OCI-LY7 (cell line): Measurements from ENCODE around the gene MED26. TPM values are rescaled to one million over a fixed set of nuclear protein-coding genes. Genes with fewer than 3 reads are reported as not detected.

ENCODE experiments used
- BruUV-seq: library from RNA; stranded (reverse); fragments of 400-500 nt; replicated peaks from 2 replicates; lab custom pipeline; 2021; lab: Mats Ljungman, UMichigan
- CTCF ChIA-PET: fragments of 300-600 bp; sonication (Branson Sonifier 250); formaldehyde crosslinking; loops from one replicate; lab custom pipeline; 2022; ENCODE audit warnings: antibody characterized with exemption; ENCODE audit not compliant: unreplicated experiment; lab: Charles Lee
- POLR2A ChIA-PET: fragments of 300-600 bp; sonication (Branson Sonifier 250); formaldehyde crosslinking; loops from one replicate; lab custom pipeline; 2022; ENCODE audit warnings: antibody characterized with exemption; lab: Charles Lee
- DNase-seq: peaks from one replicate; pipeline ENCODE4 v3.0.0-alpha.2; 2015; ENCODE audit warnings: low spot score
- H2AFZ ChIP-seq: fragments of 200-600 bp; sonication (generic), shearing (Covaris generic); 2 replicates; pipeline ENCODE4 v1.6.1; 2014; ENCODE audit warnings: mild to moderate bottlenecking, antibody characterized with exemption, low read length, moderate library complexity
- H3K27ac ChIP-seq: fragments of 200-600 bp; sonication (generic); 2 replicates; pipeline ENCODE4 v1.5.1; 2014; ENCODE audit warnings: mixed run types, low read depth, mild to moderate bottlenecking, moderate library complexity, low read length, inconsistent platforms; ENCODE audit not compliant: poor library complexity, severe bottlenecking
- H3K36me3 ChIP-seq: fragments of 200-600 bp; sonication (generic); 2 replicates; pipeline ENCODE4 v1.6.1; 2014; ENCODE audit warnings: mild to moderate bottlenecking, antibody characterized with exemption, low read length, moderate library complexity, mixed read lengths; ENCODE audit not compliant: insufficient read depth
- H3K4me1 ChIP-seq: fragments of 200-600 bp; sonication (generic); 2 replicates; pipeline ENCODE4 v1.5.1; 2014; ENCODE audit warnings: mild to moderate bottlenecking, low read length; ENCODE audit not compliant: insufficient read depth, poor library complexity, severe bottlenecking
- H3K4me2 ChIP-seq: fragments of 200-600 bp; sonication (generic); 2 replicates; pipeline ENCODE4 v1.6.1; 2014; ENCODE audit warnings: mild to moderate bottlenecking, low read length
- H3K4me3 ChIP-seq: fragments of 200-600 bp; sonication (generic); 2 replicates; pipeline ENCODE4 v1.5.1; 2014; ENCODE audit warnings: mild to moderate bottlenecking, low read depth, low read length; ENCODE audit not compliant: poor library complexity, severe bottlenecking
- H3K79me2 ChIP-seq: fragments of 200-600 bp; sonication (generic); 2 replicates; pipeline ENCODE4 v1.6.1; 2016; ENCODE audit warnings: low read depth, mild to moderate bottlenecking, low read length, moderate library complexity, mixed read lengths; ENCODE audit not compliant: insufficient read depth
- H3K9me2 ChIP-seq: fragments of 200-600 bp; sonication (generic); 2 replicates; pipeline ENCODE4 v1.6.1; 2016; ENCODE audit warnings: mild to moderate bottlenecking, low read length, mixed read lengths; ENCODE audit not compliant: insufficient read depth
- H3K9me3 ChIP-seq: fragments of 200-600 bp; sonication (generic); 2 replicates; pipeline ENCODE4 v1.6.1; 2014; ENCODE audit warnings: mild to moderate bottlenecking, mixed run types, low read length, mixed read lengths
- H4K20me1 ChIP-seq: fragments of 200-600 bp; sonication (generic); 2 replicates; pipeline ENCODE4 v1.6.1; 2014; ENCODE audit warnings: mild to moderate bottlenecking, antibody characterized with exemption, low read length, moderate library complexity, mixed read lengths; ENCODE audit not compliant: insufficient read depth
- EZH2phosphoT487 ChIP-seq: fragments of 200-600 bp; sonication (generic); IDR thresholded peaks from 2 replicates; pipeline ENCODE4 v1.6.1; 2018; ENCODE audit warnings: low read depth, borderline replicate concordance, mild to moderate bottlenecking, mixed run types, antibody characterized with exemption, low read length, moderate library complexity, mixed read lengths
- intact Hi-C: fragments of 100-400 bp; cut with micrococcal nuclease; formaldehyde crosslinking; loops from one replicate; pipeline ENCODE4 v1.10.0; 2022; ENCODE audit not compliant: unreplicated experiment
- total RNA-seq, 2 experiments: library from RNA; depleted of rRNA in 1 of 2; stranded (reverse); fragments of >200 nt in 1 of 2; shearing (Covaris generic) in 1 of 2; gene quantifications; 2 replicates each; pipeline ENCODE4 v1.2.3, GENCODE V29; 2014 to 2022
- TF ChIP-seq, protein P1 (sequence below): fragments of 200-600 bp; sonication (generic); conservative IDR thresholded peaks from 2 replicates; pipeline ENCODE4 v1.5.1; 2014; ENCODE audit warnings: mild to moderate bottlenecking, antibody characterized with exemption, low read length, moderate library complexity, mixed read lengths

The MED26 gene
- total RNA-seq, 2 experiments from 2014 or later = 19.4 to 26.8 TPM

DNA sequence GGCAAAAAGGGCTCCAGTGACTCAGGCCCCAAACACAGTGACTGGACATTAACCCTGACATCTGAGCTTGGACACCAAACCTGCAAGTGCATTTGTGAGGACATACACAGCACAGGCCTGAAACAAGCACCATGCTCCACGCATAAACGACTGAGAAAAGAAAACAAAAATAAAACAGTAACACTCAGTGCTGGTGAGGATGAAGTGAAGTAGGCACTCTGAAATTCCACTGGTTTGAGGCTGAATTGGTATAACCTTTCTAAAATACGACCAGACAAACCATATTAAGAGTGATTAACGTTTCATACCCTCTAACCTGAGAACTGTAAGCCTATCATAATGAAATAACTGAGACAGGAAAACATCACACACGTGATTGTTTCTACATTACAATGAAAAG, 61.3 kb downstream of the MED26 start:
- H3K27ac ChIP-seq = no peak overlapping the region
- TF ChIP-seq, protein P1, sequence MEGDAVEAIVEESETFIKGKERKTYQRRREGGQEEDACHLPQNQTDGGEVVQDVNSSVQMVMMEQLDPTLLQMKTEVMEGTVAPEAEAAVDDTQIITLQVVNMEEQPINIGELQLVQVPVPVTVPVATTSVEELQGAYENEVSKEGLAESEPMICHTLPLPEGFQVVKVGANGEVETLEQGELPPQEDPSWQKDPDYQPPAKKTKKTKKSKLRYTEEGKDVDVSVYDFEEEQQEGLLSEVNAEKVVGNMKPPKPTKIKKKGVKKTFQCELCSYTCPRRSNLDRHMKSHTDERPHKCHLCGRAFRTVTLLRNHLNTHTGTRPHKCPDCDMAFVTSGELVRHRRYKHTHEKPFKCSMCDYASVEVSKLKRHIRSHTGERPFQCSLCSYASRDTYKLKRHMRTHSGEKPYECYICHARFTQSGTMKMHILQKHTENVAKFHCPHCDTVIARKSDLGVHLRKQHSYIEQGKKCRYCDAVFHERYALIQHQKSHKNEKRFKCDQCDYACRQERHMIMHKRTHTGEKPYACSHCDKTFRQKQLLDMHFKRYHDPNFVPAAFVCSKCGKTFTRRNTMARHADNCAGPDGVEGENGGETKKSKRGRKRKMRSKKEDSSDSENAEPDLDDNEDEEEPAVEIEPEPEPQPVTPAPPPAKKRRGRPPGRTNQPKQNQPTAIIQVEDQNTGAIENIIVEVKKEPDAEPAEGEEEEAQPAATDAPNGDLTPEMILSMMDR = no peak
- TF ChIP-seq EZH2phosphoT487 = no peak

GRCh38 chr19:16566161-16566560, 61.8 kb downstream of the MED26 start:
- no peak overlapping the region for H3K4me2 ChIP-seq
- H3K4me1 ChIP-seq = peaks cover 5% of the 10 kb centered on the region
- H3K9me2 ChIP-seq = no peaks in the 10 kb centered on the region
- ChIA-PET POLR2A (interaction anchor here (0.5 to 0.6 kb wide), 2 partner anchors 71 to 1284 kb away, joined by 3 to 5 read pairs; no protein-coding TSS in a partner anchor), CTCF (no interaction called here)
- no peaks in the 10 kb centered on the region for H4K20me1 ChIP-seq
- no peak overlapping the region for H2AFZ ChIP-seq
- peaks cover 9% of the 10 kb centered on the region; the same call in 1 of the 2 replicates for H3K79me2 ChIP-seq
- no peak overlapping the region for H3K4me3 ChIP-seq
- intact Hi-C loops = no loop called here
- H3K9me3 ChIP-seq = no peaks in the 10 kb centered on the region
- DNase-seq = no peak
- no TSS peak for BruUV-seq
- no peak overlapping the region for H3K27ac ChIP-seq
- H3K36me3 ChIP-seq = peaks cover 82% of the 10 kb centered on the region
- TF ChIP-seq EZH2phosphoT487 = no peak
- TF ChIP-seq, protein P1 = no peak

More for the DNA sequence above, 61.3 kb downstream of the MED26 start:
- no peak for DNase-seq
- ChIA-PET POLR2A (no interaction called here), CTCF (no interaction called here)
- Histone ChIP-seq H3K9me3 (no peaks in the 10 kb centered on the region), H3K36me3 (peaks cover 77% of the 10 kb centered on the region), H3K4me1 (peaks cover 9% of the 10 kb centered on the region), H4K20me1 (no peaks in the 10 kb centered on the region), H3K4me3 (no peak overlapping the region), H2AFZ (no peak overlapping the region), H3K4me2 (no peak overlapping the region), H3K79me2 (peaks cover 15% of the 10 kb centered on the region; the same call in 1 of the 2 replicates), H3K9me2 (no peaks in the 10 kb centered on the region)
- intact Hi-C loops = no loop called here
- BruUV-seq = no TSS peak

GRCh38 chr19:16564842-16565241, 63.2 kb downstream of the MED26 start:
- intact Hi-C loops = no loop called here
- Histone ChIP-seq H3K4me2 (no peak overlapping the region), H3K9me2 (no peaks in the 10 kb centered on the region), H3K4me1 (no peaks in the 10 kb centered on the region), H2AFZ (no peak overlapping the region), H3K9me3 (no peaks in the 10 kb centered on the region), H3K4me3 (no peak overlapping the region), H3K36me3 (peaks cover 86% of the 10 kb centered on the region), H3K27ac (no peak overlapping the region), H4K20me1 (no peaks in the 10 kb centered on the region), H3K79me2 (no peaks in the 10 kb centered on the region)
- ChIA-PET POLR2A (no interaction called here), CTCF (no interaction called here)
- TF ChIP-seq, protein P1 = no peak
- no peak for TF ChIP-seq EZH2phosphoT487
- no peak for DNase-seq
- no TSS peak for BruUV-seq
